ENCODE data around the gene SSC4D. TPM values are rescaled to one million over a fixed set of nuclear protein-coding genes. Genes with fewer than 3 reads are reported as not detected.
"Not testable (repeated sequence)": the region's sequence is repeated elsewhere in the genome, so short reads cannot be mapped to it uniquely, and the experiment has no call there.

The SSC4D gene
- total RNA-seq (0.71 TPM), polyA plus RNA-seq (0.96 TPM)
- long read RNA-seq, donor 1, result 0 reads
- long read RNA-seq, donor 2, result 0 reads
- long read RNA-seq, donor 3, result 0 reads
- long read RNA-seq, donor 4, result 0 reads
- long read RNA-seq, donor 5, result 0 reads
- long read RNA-seq, donor 6, partial matches to known transcripts, result 7 of 7 reads
- long read RNA-seq, donor 6, other reads (novel, unspliced or antisense), result 0 of 7 reads
- long read RNA-seq, donor 7, result 0 reads
- long read RNA-seq, donor 8, result 0 reads
- long read RNA-seq, donor 9, result 0 reads
- long read RNA-seq, donor 10, result 0 reads

DNA sequence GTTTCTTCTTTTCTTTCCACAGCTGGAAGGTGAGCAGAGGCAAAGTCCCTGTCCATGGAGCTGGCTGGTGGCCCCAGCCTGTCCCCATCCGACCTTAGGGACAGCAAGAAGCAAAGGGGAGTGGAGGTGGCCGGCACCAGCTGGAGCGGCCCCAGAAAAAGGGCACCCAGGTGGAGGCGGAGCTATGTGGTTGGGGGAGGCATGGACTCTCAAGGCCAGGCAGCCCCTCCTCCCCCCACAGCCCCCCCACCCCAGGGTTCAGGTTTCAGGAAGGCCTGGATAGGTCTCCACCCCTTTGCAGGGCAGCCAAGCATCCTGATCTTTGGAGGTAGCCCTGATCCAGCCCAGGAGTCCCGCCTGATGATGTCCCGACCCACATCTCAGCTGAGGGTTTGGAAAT, at the start of gene SSC4D:
Gene SSC4D (minus strand): TSS at position 161 of the 400 bp plus-strand sequence. CDS start 5,258 bp downstream, outside the sequence.
- WGBS, result 88% methylated on average over 6 of the region's 6 CpGs
- Histone ChIP-seq H3K9me3 (ENCODE audit: control insufficient read depth in 2 of 2, insufficient read depth in 1 of 2, low read length in 1 of 2) (no peaks in the 10 kb centered on the region), H3K27ac (ENCODE audit: low read depth in 1 of 2, low read length in 1 of 2) (no peak within 1 kb of the TSS), H3K4me1 (ENCODE audit: control insufficient read depth in 2 of 2, insufficient read depth in 2 of 2, low read length in 2 of 2) (no peaks in the 10 kb centered on the region), H3K27me3 (ENCODE audit: control insufficient read depth in 2 of 2, insufficient read depth in 1 of 2, low read length in 1 of 2) (no peaks in the 10 kb centered on the region), H3K36me3 (ENCODE audit: control insufficient read depth in 2 of 2, insufficient read depth in 2 of 2, low read length in 1 of 2) (no peaks in the 10 kb centered on the region), H3K4me3 (ENCODE audit: low read length in 2 of 2) (no peak within 1 kb of the TSS)
- DNase-seq (ENCODE audit: low read depth in 6 of 9, low spot score in 9 of 9), result no peak

DNA sequence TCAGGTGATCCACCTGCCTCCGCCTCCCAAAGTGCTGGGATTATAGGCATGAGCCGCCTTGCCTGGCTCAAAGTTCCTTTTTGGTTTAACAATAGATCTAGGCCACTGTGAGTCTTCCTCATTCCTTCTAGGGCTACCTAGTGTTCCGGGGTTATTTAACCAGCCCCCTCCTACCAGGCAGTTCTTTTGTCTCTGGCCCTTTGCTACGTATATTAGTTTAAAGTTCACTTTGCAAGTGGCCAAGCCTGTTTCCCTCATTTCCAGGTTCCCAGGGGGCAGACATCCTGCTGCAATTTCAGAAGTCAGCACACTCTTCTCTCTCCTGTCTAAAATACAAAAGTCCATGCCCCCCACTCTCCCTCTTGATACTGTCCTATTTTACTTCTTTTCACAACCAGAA, 49.0 kb upstream of the SSC4D start:
- not testable (repeated sequence) for DNase-seq (ENCODE audit: low read depth in 6 of 9, low spot score in 9 of 9)

DNA sequence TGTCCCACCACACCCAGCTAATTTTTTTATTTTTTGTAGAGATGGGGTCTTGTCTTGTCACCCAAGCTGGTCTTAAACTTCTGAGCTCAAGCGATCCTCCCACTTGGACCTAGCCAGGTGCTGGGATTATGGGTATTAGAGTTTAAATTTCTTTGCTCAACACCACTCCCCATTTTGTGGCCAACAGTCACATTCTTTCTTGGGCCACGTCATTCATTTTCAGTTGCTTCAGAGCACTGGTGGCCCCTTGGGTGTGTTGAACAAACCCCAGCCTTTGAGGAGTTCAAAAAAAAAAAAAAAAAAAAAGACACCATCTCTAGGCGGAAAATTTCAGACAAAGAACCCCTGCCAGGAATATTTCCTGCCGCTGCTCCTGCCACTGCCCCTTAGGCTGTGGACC, 47.5 kb upstream of the SSC4D start:
- no CpG with 5 or more reads among the region's 4 CpGs for WGBS
- H3K4me1 ChIP-seq (ENCODE audit: control insufficient read depth in 2 of 2, insufficient read depth in 2 of 2, low read length in 2 of 2); H3K9me3 ChIP-seq (ENCODE audit: control insufficient read depth in 2 of 2, insufficient read depth in 1 of 2, low read length in 1 of 2); H3K27ac ChIP-seq (ENCODE audit: low read depth in 1 of 2, low read length in 1 of 2); H3K36me3 ChIP-seq (ENCODE audit: control insufficient read depth in 2 of 2, insufficient read depth in 2 of 2, low read length in 1 of 2); H3K27me3 ChIP-seq (ENCODE audit: control insufficient read depth in 2 of 2, insufficient read depth in 1 of 2, low read length in 1 of 2); H3K4me3 ChIP-seq (ENCODE audit: low read length in 2 of 2); DNase-seq (ENCODE audit: low read depth in 6 of 9, low spot score in 9 of 9): not testable (repeated sequence)

More for the DNA sequence above, 49.0 kb upstream of the SSC4D start:
- H3K4me3 ChIP-seq (ENCODE audit: low read length in 2 of 2); H3K27me3 ChIP-seq (ENCODE audit: control insufficient read depth in 2 of 2, insufficient read depth in 1 of 2, low read length in 1 of 2); H3K4me1 ChIP-seq (ENCODE audit: control insufficient read depth in 2 of 2, insufficient read depth in 2 of 2, low read length in 2 of 2); H3K27ac ChIP-seq (ENCODE audit: low read depth in 1 of 2, low read length in 1 of 2); H3K36me3 ChIP-seq (ENCODE audit: control insufficient read depth in 2 of 2, insufficient read depth in 2 of 2, low read length in 1 of 2); H3K9me3 ChIP-seq (ENCODE audit: control insufficient read depth in 2 of 2, insufficient read depth in 1 of 2, low read length in 1 of 2): not testable (repeated sequence)
- 89% methylated on average over 1 of the region's 4 CpGs for WGBS

DNA sequence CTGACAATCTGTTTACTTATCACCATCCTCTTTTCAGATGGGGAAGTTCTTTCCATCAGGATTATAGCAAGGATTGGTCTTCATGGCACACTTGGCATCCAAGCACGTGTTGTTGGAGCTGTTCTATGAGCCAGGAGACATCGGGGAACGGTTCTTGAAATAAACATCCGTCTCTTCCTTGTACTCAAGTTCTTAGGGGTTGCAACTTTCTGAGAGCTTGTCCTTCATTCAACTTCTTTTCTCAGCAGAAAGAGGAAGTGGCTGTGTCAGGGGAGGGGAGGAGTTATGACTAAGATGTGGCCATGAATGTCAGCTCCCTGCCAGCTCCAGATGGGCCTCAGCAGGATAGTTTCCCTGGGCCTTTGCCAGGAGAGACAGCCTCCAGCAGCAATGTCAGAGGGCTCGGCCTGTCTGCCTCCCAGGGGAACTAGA, 36.1 kb upstream of the SSC4D start:
- H3K9me3 ChIP-seq (ENCODE audit: control insufficient read depth in 2 of 2, insufficient read depth in 1 of 2, low read length in 1 of 2); H3K4me3 ChIP-seq (ENCODE audit: low read length in 2 of 2); H3K27me3 ChIP-seq (ENCODE audit: control insufficient read depth in 2 of 2, insufficient read depth in 1 of 2, low read length in 1 of 2); H3K4me1 ChIP-seq (ENCODE audit: control insufficient read depth in 2 of 2, insufficient read depth in 2 of 2, low read length in 2 of 2); H3K36me3 ChIP-seq (ENCODE audit: control insufficient read depth in 2 of 2, insufficient read depth in 2 of 2, low read length in 1 of 2): not testable (repeated sequence)
- DNase-seq (ENCODE audit: low read depth in 6 of 9, low spot score in 9 of 9), result peak in 6 of 9 donors; percentile 18 to 64 (median 40)
- H3K27ac ChIP-seq (ENCODE audit: low read depth in 1 of 2, low read length in 1 of 2), result peak overlapping the region; percentile 91 to 92
- WGBS, result 0% methylated on average over 4 of the region's 5 CpGs

DNA sequence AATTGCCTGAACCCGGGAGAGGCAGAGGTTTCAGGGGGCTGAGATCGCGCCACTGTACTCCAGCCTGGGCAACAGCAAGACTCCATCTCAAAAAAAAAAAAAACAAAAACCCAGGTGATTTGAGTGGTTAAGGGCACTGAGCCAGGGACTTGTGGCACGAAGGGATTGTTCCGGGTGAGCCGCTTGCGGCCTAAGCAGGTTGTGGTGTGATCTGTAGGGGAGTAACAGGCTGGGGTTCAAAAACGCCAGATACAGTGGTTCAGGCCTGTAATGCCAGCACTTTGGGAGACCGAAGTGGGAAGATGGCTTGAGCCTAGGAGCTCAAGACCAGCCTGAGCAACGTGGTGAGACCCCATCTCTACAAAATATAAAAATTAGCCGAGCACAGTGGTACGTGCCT, 34.3 kb upstream of the SSC4D start:
- H3K27me3 ChIP-seq (ENCODE audit: control insufficient read depth in 2 of 2, insufficient read depth in 1 of 2, low read length in 1 of 2); H3K4me1 ChIP-seq (ENCODE audit: control insufficient read depth in 2 of 2, insufficient read depth in 2 of 2, low read length in 2 of 2); H3K27ac ChIP-seq (ENCODE audit: low read depth in 1 of 2, low read length in 1 of 2); DNase-seq (ENCODE audit: low read depth in 6 of 9, low spot score in 9 of 9); H3K36me3 ChIP-seq (ENCODE audit: control insufficient read depth in 2 of 2, insufficient read depth in 2 of 2, low read length in 1 of 2); H3K9me3 ChIP-seq (ENCODE audit: control insufficient read depth in 2 of 2, insufficient read depth in 1 of 2, low read length in 1 of 2); H3K4me3 ChIP-seq (ENCODE audit: low read length in 2 of 2): not testable (repeated sequence)
- WGBS, result 23% methylated on average over 10 of the region's 12 CpGs

DNA sequence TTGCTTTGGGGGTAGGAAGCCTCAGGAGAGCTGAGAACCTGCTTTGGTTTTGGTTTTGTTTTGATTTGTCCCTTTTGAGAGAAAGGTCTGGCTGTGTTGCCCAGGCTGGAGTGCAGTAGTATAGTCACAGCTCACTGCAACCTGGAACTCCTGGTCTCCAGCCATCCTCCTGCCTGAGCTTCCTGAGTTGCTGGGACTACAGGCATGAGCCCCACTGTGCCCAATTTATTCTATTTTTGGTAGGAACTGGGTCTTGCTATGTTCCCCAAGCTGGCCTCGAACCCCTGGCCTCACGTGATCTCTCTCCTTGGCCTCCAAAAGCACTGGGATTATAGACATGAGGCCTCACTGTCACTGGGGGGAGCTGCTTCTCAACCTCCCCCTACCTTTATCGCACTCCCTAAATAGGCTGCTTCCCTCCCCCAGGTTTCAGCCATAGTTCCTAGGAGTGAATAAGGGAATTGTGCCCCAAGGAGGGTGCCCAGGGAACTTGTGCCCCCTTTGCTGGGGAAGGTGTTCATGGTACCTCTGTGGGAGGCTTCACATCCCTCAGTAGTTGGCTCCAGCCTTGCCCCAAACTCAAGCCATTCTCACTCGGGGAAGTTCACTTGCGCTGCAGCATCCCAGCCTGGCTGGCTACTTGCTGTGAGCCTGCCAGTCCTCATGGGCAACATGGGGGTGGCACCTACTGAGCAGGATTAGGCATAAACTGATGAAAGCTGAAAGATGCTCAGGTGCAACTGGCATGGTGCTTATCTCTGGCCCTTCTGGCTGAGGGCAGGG, 33.4 kb upstream of the SSC4D start:
- over 99% methylated on average over 5 of the region's 5 CpGs for WGBS
- DNase-seq (ENCODE audit: low read depth in 6 of 9, low spot score in 9 of 9), result not testable (repeated sequence)

DNA sequence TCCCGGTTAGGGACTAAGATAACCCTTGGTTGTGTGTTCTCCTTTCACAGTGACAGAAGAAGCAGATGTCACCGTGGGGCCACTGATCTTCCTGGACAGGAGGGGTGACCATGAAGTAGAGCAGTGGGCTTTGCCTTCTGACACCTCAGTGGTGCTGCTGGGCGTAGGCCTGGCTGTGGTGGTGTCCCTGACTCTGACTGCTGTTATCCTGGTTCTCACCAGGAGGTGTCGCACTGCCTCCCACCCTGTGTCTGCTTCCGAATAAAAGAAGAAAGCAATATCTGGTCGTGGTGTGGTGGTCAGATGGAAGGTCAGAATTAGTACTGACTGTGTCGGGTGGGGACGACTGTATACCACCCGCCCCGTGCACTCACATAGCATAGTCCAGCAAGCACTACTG, 32.3 kb upstream of the SSC4D start:
- H3K27ac ChIP-seq (ENCODE audit: low read depth in 1 of 2, low read length in 1 of 2); DNase-seq (ENCODE audit: low read depth in 6 of 9, low spot score in 9 of 9); H3K4me3 ChIP-seq (ENCODE audit: low read length in 2 of 2); H3K27me3 ChIP-seq (ENCODE audit: control insufficient read depth in 2 of 2, insufficient read depth in 1 of 2, low read length in 1 of 2); H3K36me3 ChIP-seq (ENCODE audit: control insufficient read depth in 2 of 2, insufficient read depth in 2 of 2, low read length in 1 of 2); H3K9me3 ChIP-seq (ENCODE audit: control insufficient read depth in 2 of 2, insufficient read depth in 1 of 2, low read length in 1 of 2); H3K4me1 ChIP-seq (ENCODE audit: control insufficient read depth in 2 of 2, insufficient read depth in 2 of 2, low read length in 2 of 2): not testable (repeated sequence)
- 70% methylated on average over 2 of the region's 10 CpGs for WGBS

More for the DNA sequence above, 33.4 kb upstream of the SSC4D start:
- not testable (repeated sequence) for H3K27ac ChIP-seq (ENCODE audit: low read depth in 1 of 2, low read length in 1 of 2); H3K36me3 ChIP-seq (ENCODE audit: control insufficient read depth in 2 of 2, insufficient read depth in 2 of 2, low read length in 1 of 2); H3K9me3 ChIP-seq (ENCODE audit: control insufficient read depth in 2 of 2, insufficient read depth in 1 of 2, low read length in 1 of 2); H3K4me3 ChIP-seq (ENCODE audit: low read length in 2 of 2); H3K4me1 ChIP-seq (ENCODE audit: control insufficient read depth in 2 of 2, insufficient read depth in 2 of 2, low read length in 2 of 2); H3K27me3 ChIP-seq (ENCODE audit: control insufficient read depth in 2 of 2, insufficient read depth in 1 of 2, low read length in 1 of 2)

DNA sequence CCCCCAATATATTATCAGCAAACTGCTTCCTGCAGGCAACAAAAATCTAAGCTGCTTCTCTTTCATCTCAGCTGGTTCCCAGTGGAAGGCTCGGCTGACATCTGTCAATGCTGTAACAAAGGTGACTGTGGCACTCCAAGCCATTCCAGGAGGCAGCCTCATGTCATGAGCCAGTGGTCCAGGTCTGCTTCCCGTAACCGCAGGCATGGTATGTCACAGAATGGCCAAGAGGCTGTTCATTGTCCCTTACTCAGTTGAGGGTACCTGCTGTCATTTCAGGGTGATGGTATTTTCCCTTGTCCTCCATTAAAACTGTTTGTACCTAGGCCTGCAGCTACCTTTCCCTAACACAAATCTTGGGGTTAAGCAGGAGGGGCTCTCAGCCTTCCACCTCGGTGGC, 30.9 kb upstream of the SSC4D start:
- not testable (repeated sequence) for H3K4me3 ChIP-seq (ENCODE audit: low read length in 2 of 2); H3K4me1 ChIP-seq (ENCODE audit: control insufficient read depth in 2 of 2, insufficient read depth in 2 of 2, low read length in 2 of 2); H3K36me3 ChIP-seq (ENCODE audit: control insufficient read depth in 2 of 2, insufficient read depth in 2 of 2, low read length in 1 of 2); H3K27me3 ChIP-seq (ENCODE audit: control insufficient read depth in 2 of 2, insufficient read depth in 1 of 2, low read length in 1 of 2); DNase-seq (ENCODE audit: low read depth in 6 of 9, low spot score in 9 of 9); H3K9me3 ChIP-seq (ENCODE audit: control insufficient read depth in 2 of 2, insufficient read depth in 1 of 2, low read length in 1 of 2); H3K27ac ChIP-seq (ENCODE audit: low read depth in 1 of 2, low read length in 1 of 2)
- 95% methylated on average over 4 of the region's 4 CpGs for WGBS

DNA sequence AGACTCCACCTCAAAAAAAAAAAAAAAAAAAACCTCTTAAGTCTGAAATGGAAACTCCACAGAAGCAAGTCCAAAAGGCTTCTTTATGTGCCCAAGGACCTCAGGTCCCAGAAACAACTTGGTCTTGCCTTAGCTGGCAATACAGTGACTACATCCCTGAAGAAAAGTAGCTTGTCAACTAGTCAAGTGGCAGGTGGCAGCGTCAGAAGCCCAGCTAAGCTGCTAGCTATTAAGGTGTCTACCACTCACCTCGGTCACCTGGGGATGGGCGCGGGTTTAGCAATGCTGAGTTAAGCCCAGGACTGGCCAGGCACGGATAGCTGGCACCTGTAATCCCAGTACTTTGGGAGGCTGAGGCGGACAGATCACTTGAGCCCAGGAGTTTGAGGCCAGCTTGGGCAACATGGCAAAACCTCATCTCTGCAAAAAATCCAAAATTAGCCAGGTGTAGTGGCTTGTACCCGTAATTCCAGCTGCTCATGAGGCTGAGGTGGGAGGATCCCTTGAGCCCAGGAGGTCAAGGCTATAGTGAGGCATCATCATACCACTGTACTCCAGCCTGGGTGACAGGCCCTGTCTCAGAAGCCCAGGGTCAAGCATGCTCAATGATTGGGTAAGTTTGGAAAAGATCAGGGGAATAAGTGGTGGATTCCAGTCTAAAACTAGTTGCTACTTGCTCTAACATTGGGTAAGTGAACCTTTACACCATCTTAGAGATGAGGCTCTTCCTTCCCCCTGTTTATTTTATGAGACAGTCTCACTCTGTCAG, 29.8 kb upstream of the SSC4D start:
- 100% methylated on average over 4 of the region's 7 CpGs for WGBS
- not testable (repeated sequence) for H3K4me1 ChIP-seq (ENCODE audit: control insufficient read depth in 2 of 2, insufficient read depth in 2 of 2, low read length in 2 of 2); H3K9me3 ChIP-seq (ENCODE audit: control insufficient read depth in 2 of 2, insufficient read depth in 1 of 2, low read length in 1 of 2); H3K4me3 ChIP-seq (ENCODE audit: low read length in 2 of 2); H3K27ac ChIP-seq (ENCODE audit: low read depth in 1 of 2, low read length in 1 of 2); DNase-seq (ENCODE audit: low read depth in 6 of 9, low spot score in 9 of 9); H3K36me3 ChIP-seq (ENCODE audit: control insufficient read depth in 2 of 2, insufficient read depth in 2 of 2, low read length in 1 of 2); H3K27me3 ChIP-seq (ENCODE audit: control insufficient read depth in 2 of 2, insufficient read depth in 1 of 2, low read length in 1 of 2)

Measured in thymus (tissue), 14 donors.